ENCODE measurements around the gene RALGPS1. TPM values are rescaled to one million over a fixed set of nuclear protein-coding genes. Genes with fewer than 3 reads are reported as not detected.

RALGPS1 gene
- total RNA-seq, 2 experiments from 2014 or later: 4.8 to 5.1 TPM

GRCh38 chr9:127067603-127068220, 153.1 kb downstream of the RALGPS1 start:
- Mint-ChIP-seq H3K27me3 (peaks cover 2% of the 10 kb centered on the region), H3K4me1 (no peaks in the 10 kb centered on the region), H3K9me3 (peaks cover 9% of the 10 kb centered on the region), H3K27ac (no peak overlapping the region), H3K36me3 (peaks cover 3% of the 10 kb centered on the region), H3K4me3 (no peak overlapping the region)
- no peak for ATAC-seq (ENCODE audit: low read depth)
- POLR2A ChIA-PET: no interaction called here
- DNase-seq: no peak

DNA sequence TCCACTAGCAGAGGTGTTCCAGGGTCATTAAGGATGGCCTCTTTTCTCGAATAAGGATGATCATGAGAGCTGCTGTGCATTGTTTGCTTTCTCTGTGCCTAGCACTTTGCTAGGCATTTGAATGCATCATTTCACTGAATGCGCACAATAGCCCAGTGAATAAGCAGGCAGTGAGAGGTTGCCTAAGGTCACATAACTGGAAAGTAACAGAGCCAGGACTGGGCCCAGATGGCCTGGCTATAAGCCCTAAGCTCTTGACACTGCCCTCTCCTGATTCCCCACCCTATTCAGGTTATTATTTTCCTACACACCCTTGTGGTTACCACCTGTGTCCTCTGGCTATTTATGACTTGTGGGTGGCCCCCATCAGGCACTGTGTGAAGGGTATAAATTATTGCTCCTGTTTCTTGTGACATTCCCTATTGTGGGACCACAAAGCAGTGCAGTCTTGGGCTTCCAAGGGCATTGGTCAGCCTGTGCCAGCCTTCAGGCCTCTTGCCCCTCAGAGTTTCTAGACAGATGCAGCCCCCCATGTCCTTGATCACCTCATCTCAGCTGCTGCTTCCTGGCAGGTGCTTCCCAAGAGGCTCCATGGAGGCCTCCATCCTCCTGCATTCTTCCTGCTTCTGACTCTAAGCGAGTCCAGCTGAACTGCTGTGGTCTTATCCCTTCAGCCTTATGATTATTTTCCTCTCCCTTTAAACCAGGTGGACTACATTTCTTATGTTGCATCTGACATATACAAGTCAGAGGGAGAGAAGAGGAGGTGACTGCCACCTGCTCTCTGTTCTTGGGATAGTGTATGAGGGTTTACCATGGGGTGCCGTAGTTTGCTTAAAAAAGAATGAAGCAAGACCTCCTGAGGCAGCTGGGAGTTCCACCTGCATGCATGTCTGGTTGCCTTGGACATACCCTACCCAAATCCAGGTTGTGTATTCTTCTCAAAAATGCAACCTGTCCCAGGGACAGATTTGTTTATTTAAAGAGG, 160.3 kb downstream of the RALGPS1 start:
- no peak for ATAC-seq (ENCODE audit: low read depth)
- POLR2A ChIA-PET: no interaction called here
- peaks cover 5% of the 10 kb centered on the region for H3K27me3 Mint-ChIP-seq
- peaks cover 6% of the 10 kb centered on the region for H3K36me3 Mint-ChIP-seq
- peaks cover 10% of the 10 kb centered on the region for H3K9me3 Mint-ChIP-seq
- H3K4me3 Mint-ChIP-seq: no peak overlapping the region
- DNase-seq: no peak
- no peak overlapping the region for H3K27ac Mint-ChIP-seq
- peaks cover 7% of the 10 kb centered on the region for H3K4me1 Mint-ChIP-seq

DNA sequence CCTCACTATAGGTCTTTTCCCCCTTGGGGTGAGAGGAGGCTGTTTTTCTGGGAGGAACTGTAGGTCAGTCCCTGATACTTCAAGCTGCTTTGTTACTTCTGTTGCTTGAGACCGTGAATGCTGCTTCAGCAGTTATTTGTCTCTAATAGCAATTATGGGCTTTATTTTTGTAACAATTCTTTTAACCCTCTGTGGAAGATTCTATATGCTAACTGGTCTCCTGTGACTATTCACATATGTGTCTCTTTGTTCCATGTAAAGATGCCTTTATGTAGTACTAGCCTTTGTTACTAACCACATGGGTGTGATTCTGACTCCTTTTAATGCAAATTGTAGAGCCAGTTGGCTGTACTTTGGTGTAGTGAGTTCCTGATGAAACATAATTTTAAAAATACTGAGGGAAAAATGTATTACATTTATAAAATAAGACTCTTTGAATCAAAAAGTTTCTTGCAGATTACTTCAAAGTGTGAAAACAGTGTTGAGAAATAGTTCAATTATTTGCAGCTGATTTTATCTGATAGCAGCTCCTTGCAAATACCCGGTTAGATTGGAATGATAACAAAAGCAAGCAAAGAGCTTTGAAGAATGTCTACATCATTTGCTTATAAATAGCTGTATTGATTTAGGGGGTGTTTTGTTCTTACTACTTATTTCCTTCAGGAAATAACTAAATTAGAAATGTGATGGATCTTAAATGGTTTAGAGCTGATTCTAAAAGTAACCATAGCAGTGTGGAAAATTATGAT, 161.2 kb downstream of the RALGPS1 start:
- H3K27me3 Mint-ChIP-seq: peaks cover 7% of the 10 kb centered on the region
- no peak overlapping the region for H3K27ac Mint-ChIP-seq
- H3K36me3 Mint-ChIP-seq: peaks cover 6% of the 10 kb centered on the region
- peaks cover 10% of the 10 kb centered on the region for H3K9me3 Mint-ChIP-seq
- H3K4me3 Mint-ChIP-seq: no peak overlapping the region
- POLR2A ChIA-PET: no interaction called here
- peaks cover 7% of the 10 kb centered on the region for H3K4me1 Mint-ChIP-seq
- no peak for ATAC-seq (ENCODE audit: low read depth)
- no peak for DNase-seq

DNA sequence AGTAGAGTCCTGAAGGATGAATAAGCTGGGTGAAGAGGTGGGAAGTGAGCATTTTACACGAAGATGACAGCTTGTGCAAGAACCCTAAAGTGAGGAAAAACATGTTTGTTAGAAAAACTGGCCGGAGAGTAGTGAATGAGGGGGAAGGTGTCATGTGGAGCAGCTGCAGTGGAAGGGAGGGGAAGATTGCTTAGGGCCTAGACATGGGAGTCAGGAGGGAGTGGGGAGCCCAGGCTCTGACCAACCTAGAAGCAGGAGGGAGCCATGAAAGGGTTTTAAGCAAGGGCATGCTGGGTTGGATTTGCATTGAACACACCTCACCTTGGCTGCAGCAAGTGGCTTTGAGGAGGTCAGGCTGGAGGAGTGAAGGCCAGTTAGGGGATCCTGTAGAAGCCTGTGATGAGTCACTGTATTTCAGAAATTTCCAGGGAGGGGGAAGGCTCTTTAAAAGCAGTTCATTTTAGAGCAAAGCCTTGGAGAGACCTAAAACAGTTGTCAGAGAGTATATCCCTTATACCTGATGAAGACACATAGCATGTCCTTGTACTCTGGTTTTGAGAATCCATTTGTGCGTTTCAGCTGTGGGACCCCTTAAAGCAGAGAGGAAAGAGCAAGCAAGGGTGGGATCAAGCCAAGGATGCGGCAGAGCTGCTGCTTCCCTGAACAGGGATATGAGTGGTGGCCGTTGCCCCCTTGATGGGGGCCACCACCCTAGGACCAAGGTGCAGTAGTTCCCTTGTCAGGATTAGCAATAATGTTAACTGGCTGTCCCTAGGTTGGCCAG, 162.5 kb downstream of the RALGPS1 start:
- peaks cover 3% of the 10 kb centered on the region for H3K36me3 Mint-ChIP-seq
- POLR2A ChIA-PET: no interaction called here
- ATAC-seq (ENCODE audit: low read depth) (no peak), DNase-seq (no peak)
- peaks cover 5% of the 10 kb centered on the region for H3K9me3 Mint-ChIP-seq
- H3K27ac Mint-ChIP-seq: no peak overlapping the region
- peaks cover 5% of the 10 kb centered on the region for H3K27me3 Mint-ChIP-seq
- peaks cover 7% of the 10 kb centered on the region for H3K4me1 Mint-ChIP-seq
- no peak overlapping the region for H3K4me3 Mint-ChIP-seq

DNA sequence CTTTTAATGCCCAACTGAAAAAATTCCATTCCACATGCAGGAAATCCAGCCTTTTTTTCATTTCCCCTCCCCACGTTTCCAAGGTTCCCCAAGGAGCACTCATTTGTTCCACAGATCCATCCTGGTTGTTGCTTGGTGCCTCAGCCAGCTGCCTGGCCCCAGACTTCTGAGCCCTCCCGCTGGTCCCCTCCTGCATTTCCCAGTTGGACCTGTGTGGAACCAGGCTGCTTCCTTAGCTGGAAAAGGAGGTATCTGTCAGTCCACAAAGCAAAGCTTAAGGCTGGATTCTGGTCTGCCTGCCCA, 163.0 kb downstream of the RALGPS1 start:
- Mint-ChIP-seq H3K27me3 (peaks cover 5% of the 10 kb centered on the region), H3K9me3 (peaks cover 1% of the 10 kb centered on the region), H3K27ac (no peak overlapping the region), H3K36me3 (peaks cover 3% of the 10 kb centered on the region), H3K4me1 (peaks cover 7% of the 10 kb centered on the region), H3K4me3 (no peak overlapping the region)
- ATAC-seq (ENCODE audit: low read depth) (no peak), DNase-seq (no peak)
- POLR2A ChIA-PET: no interaction called here

DNA sequence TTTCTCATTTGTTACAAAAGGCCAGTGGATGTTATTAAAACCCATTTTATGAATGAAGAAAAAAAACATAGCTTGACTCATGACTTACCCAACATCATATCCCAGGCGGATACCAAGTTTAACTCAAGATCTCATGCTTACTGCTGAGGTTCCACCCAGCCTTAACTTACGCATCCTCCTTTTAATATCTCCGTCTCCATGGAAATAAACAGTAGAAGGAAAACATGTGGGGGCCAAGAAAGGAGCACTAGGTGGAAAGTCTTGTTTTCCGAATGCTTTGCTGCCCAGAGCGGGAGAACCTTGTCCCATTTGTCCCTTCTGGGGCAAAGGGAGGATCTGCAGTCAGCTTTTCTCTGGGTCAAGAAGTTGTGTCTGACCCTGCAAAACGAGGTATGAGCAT, 163.8 kb downstream of the RALGPS1 start:
- Mint-ChIP-seq H3K4me1 (peaks cover 7% of the 10 kb centered on the region), H3K36me3 (peaks cover 3% of the 10 kb centered on the region), H3K4me3 (no peak overlapping the region), H3K27me3 (peaks cover 5% of the 10 kb centered on the region), H3K27ac (no peak overlapping the region), H3K9me3 (no peaks in the 10 kb centered on the region)
- DNase-seq: no peak
- ATAC-seq (ENCODE audit: low read depth): no peak
- POLR2A ChIA-PET: no interaction called here

DNA sequence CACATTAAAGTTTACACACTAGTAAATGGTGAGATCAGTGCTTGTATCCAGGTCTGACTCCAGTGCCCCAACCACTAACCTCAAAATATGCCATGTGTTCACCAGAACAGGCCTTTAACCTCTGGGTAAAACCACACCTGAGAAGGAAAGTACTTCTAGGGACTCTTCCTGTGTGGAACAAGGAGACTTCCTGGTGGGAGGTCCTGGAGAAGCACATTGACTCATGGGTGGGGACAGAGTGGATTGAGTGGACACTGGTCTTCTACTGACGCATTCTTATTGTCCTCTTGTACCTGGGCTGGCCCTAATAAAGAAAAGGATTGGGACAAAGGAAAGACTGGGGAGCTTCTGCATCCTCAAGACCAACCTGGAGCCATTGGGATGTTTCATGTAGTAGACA, 164.4 kb downstream of the RALGPS1 start:
- peaks cover 3% of the 10 kb centered on the region for H3K36me3 Mint-ChIP-seq
- H3K4me1 Mint-ChIP-seq: peaks cover 7% of the 10 kb centered on the region
- no peak for ATAC-seq (ENCODE audit: low read depth)
- H3K9me3 Mint-ChIP-seq: no peaks in the 10 kb centered on the region
- POLR2A ChIA-PET: no interaction called here
- no peak overlapping the region for H3K4me3 Mint-ChIP-seq
- no peak overlapping the region for H3K27ac Mint-ChIP-seq
- no peak for DNase-seq
- peaks cover 5% of the 10 kb centered on the region for H3K27me3 Mint-ChIP-seq

GRCh38 chr9:127079446-127080140, 165.0 kb downstream of the RALGPS1 start:
- POLR2A ChIA-PET: no interaction called here
- DNase-seq (no peak), ATAC-seq (ENCODE audit: low read depth) (no peak)
- Mint-ChIP-seq H3K9me3 (no peaks in the 10 kb centered on the region), H3K4me1 (peaks cover 11% of the 10 kb centered on the region), H3K4me3 (no peak overlapping the region), H3K27me3 (peaks cover 5% of the 10 kb centered on the region), H3K36me3 (peaks cover 3% of the 10 kb centered on the region), H3K27ac (no peak overlapping the region)

- POLR2A ChIA-PET: no interaction called here
- Mint-ChIP-seq H3K4me1 (peaks cover 13% of the 10 kb centered on the region), H3K36me3 (peaks cover 3% of the 10 kb centered on the region), H3K9me3 (no peaks in the 10 kb centered on the region), H3K27ac (no peak overlapping the region), H3K27me3 (peaks cover 4% of the 10 kb centered on the region), H3K4me3 (no peak overlapping the region)
- DNase-seq: no peak
- no peak for ATAC-seq (ENCODE audit: low read depth)
Observed at GRCh38 chr9:127081250-127082185, 166.9 kb downstream of the RALGPS1 start.

DNA sequence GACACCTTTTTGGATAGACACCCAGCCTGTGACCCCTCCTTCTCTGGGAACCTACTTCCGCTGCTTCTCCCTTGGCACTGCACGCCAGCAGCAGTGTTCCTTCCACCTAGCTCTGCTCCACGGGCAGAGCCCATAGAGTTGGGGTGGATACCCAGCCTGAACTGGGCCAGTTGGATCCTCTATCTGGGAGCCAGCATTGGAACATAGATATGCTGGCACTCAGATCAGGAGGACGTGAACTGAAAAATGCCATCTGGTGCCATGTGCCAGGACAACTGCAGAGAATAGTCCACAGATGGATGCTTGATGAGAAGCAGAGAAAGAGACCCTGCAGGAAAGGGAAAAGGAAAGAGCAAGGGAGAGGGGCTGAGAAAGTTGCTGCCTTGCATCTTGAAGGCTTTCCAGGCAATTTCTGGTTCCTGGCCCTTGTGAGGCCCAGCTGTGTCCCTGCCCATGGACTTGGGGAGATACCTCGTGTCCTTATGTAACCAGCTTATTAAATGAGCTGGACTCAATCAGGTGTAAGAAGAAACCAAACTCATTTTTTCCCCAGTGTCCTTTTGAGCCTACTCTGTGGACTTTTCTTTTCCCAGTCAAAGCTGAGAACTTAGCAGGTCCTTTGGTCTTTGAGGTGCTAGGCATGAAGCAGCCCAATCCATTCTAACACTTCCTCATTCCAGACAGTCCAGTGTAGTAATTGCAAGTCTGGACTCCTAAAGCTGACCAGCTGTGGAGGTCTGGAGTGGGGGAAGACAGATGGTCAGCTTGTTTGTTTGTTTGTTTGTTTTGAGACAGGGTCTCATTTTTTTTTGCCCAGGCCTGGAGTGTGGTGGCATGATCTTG, 168.8 kb downstream of the RALGPS1 start:
- ATAC-seq (ENCODE audit: low read depth): no peak
- POLR2A ChIA-PET: no interaction called here
- H3K36me3 Mint-ChIP-seq: peaks cover 3% of the 10 kb centered on the region
- no peak overlapping the region for H3K27ac Mint-ChIP-seq
- peaks cover 16% of the 10 kb centered on the region for H3K4me1 Mint-ChIP-seq
- no peak for DNase-seq
- H3K9me3 Mint-ChIP-seq: no peaks in the 10 kb centered on the region
- H3K27me3 Mint-ChIP-seq: peaks cover 2% of the 10 kb centered on the region
- no peak overlapping the region for H3K4me3 Mint-ChIP-seq

All from activated naive CD8-positive, alpha-beta T cell treated with anti-CD3 and anti-CD28 coated beads, Interleukin-2, amount 10 ng/mL, durations not matched to agents 7 days and 5 days (primary cell).